HS-27A (cell line): ENCODE data around the gene GAD1.

ENCODE experiments used
- DNase-seq: peaks from one replicate; pipeline ENCODE4 v3.0.0-alpha.2; 2012; ENCODE audit warnings: low read depth, missing footprints

GAD1 gene

DNA sequence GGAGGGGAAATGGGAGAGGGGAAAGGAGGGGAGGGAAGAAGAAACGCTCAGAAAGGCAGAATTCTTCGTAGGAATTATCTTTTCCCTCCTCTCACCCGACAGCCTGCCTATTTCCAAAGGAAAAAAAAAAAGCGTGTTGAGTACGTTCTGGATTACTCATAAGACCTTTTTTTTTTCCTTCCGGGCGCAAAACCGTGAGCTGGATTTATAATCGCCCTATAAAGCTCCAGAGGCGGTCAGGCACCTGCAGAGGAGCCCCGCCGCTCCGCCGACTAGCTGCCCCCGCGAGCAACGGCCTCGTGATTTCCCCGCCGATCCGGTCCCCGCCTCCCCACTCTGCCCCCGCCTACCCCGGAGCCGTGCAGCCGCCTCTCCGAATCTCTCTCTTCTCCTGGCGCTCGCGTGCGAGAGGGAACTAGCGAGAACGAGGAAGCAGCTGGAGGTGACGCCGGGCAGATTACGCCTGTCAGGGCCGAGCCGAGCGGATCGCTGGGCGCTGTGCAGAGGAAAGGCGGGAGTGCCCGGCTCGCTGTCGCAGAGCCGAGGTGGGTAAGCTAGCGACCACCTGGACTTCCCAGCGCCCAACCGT lies at the start of gene GAD1:
TSS of gene GAD1 (plus strand) at position 384 of the 589 bp plus-strand sequence. CDS start 1,705 bp downstream, outside the sequence.
- no peak for DNase-seq

DNA sequence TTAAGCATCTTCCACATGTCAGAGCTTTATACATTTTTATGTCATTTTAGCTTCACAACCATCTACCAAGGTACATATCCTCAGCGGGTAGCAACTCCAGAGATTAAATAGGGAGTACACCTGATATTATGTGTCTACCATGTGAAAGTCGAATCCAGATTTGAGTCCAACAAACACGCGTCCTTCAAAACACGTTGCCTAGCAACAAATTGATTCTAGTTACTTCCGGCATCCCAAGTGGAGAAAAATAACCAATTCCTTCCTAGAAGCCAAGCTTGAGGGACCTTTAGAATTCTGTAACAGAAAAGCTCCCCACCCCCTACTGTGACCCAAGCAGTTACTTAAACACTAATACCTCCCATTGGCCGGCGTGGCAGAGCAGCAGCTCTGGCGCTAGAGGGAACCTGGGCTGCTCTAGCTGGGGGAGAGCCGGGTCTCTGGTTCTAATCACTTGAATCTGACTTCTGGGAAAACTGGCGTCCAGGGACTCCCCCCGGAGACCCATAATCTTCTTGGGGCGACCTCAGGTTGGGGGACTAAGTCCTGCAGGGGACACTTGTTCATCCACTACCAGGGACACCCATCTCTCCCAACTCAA lies 46.6 kb upstream of the GAD1 start, which contains the start of gene ERICH2:
TSS of gene ERICH2 (plus strand) at position 371 of the 598 bp plus-strand sequence. CDS start 304 bp downstream, outside the sequence.
- peak; percentile 2 for DNase-seq

DNA sequence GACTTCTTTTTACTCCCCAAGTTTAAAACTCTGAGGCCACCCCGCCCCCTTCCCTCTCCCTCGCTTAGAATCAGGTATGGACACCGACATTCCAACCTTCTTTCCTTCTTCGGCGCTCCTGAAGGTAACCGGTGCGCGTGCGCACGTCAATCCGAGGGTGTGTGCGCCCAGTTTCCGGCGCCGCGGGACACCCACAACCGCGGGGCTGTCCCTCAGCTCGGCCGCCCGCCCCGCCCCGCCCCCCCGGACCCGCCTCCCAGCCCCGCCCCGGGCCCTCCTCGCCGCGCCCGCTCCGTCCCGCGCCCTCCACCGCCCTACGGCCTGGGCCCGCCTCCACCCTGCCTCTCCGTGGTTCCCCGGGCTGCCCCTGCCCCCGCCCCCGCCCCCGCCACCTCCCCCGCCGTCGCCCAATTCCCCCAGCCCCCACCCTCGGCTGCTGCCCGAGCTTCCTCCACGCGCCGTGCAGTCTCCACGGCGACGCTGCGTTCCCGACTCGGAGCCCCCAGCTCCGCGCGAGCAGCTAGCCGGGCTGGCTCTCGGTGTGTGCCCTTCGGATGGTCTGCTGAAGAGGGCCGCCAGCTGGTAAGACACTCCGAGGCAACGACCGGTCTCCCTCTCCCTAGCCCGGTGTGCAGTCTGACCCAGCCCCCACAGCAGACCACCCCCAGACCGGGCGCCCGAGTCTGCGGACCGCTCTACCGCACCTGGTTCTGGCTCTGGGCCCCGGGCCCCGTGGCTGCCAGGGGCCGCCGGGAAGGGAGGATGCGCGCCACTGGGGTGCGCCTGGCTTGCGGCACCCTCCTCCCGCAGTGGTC lies 45.9 kb upstream of the GAD1 start:
- DNase-seq, result no peak

DNA sequence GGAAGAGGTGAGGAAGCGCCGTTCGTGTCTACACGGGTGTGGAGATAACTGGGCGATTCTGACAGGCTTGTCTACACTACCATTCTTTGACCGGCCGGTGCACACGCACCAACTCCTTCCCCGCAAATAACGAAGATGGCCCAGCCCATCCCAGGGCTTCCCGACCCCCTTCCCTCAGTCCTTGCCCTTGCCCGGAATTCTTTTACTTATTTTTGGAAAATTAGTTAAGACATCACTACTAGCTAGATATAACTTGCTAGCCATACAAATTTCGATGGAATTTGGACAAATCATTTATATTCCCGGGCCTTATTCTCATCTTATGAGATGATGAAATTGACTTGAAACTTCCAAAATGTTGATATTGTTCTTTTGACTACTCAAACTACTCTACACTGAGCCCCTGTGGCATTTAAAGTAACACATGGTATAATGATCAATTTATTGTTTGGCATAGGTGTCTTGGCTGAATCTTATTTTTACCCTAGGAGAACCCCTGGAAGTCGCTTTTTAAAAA lies 45.2 kb upstream of the GAD1 start:
- DNase-seq, result no peak

DNA sequence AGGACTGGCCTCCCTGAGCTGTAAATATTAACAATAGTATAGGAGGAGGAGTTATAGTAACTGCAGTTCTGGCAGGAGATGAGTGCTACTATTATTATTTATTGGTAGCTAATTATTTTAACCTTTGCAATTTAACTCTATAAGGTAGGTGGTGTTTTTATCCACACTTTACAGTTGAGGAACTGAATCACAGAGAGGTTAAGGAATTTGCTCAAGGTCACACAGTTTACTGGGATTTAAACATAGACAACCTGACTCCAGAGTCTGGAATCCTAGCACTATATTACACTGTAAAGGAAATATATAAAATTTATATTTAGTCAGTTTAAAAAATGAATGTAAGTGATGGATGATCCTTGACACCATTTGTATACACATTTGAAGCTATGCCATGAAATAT lies 44.4 kb upstream of the GAD1 start:
- DNase-seq, result no peak

DNA sequence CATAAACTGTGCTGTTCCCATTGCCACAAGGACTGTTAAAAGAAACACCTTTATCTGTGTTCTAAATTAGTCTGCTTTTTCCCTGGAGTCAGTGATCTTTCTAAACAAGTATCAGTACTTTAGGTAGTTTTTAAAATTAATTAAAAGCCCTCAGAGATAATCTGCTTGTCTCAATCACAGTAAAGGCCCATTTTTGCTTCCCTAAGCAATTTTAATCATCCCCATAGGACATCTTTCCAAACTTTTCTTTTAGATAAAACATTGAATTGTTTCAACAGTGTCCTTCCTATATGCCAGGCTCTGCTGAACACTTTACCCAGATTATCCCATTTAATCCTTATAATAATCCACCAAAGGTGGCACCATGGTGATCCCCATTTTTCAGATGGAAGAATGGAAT lies 42.6 kb upstream of the GAD1 start:
- no peak for DNase-seq

DNA sequence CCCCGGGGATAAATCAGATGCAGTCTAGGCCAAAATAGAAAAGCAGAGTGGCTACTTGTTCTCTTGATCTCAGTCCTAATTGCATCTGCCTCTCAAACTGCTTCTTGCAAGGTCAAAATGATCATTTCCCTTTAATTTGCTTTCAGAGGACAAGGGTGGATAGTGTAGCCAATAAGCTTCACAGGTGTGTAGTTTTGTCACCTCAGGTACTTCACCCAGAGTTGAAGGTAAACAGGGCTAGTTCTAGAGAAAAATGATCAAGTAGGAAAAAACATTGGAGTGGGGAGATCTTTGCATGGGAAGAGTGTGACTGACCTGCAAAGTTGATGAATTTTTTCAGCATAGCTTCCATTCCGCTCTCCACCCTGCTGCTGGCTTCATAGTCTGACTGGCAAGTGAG lies 37.8 kb upstream of the GAD1 start:
- no peak for DNase-seq

DNA sequence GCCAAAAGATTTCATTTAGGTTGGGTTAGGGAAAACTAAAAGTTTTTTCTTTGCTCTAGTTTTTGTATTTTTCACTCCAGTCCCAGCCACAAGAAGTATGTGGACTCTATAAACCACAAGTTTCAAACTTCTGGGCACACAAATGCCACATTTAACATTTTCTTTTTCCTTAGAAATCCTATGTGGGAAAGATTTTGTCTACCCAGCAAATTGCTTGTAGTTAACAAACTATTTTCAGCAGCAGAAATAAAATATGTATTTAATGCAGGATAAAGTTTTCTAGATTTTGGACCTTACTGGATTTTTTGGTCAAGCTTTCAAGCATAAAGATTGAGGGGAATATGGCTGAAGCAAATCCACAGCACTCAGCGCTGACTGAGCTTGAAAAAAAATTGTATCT lies 37.4 kb upstream of the GAD1 start:
- no peak for DNase-seq

DNA sequence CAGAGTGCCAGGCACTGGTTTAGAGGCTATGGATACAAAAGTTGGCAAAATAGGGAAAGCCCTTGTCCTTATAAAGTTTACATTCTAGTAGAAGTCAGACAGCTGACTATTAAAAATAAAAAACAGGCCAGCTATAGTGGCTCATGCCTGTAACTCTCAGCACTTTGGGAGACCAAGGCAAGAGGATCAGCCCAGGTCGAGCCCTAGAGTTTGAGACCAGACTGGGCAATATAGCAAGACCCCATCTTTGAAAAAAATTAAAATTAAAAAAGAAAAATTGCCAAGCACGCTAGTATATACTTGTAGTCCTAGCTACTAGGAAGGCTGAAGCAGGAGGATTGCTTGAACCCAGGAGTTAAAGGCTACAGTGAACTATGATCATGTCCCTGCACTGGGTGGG lies 34.0 kb upstream of the GAD1 start:
- no peak for DNase-seq

DNA sequence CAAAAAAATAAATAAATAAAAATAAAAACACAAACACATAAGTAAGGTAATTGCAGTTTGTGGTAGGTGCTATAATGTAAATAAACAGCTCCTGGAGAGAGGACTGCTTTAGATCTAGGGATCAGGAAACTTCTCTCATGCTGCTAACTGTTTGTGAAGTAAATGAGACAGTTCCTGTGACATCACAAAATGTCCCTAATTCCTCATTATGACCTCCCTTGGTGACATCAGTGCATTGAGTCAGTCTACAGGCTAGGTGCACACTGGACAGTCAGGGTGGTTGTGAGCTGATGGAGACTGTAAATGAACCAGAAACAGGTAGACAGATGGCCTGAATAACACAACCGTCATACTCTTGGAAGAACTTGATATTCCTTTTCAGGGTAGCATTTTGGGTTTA lies 33.1 kb upstream of the GAD1 start:
- no peak for DNase-seq

DNA sequence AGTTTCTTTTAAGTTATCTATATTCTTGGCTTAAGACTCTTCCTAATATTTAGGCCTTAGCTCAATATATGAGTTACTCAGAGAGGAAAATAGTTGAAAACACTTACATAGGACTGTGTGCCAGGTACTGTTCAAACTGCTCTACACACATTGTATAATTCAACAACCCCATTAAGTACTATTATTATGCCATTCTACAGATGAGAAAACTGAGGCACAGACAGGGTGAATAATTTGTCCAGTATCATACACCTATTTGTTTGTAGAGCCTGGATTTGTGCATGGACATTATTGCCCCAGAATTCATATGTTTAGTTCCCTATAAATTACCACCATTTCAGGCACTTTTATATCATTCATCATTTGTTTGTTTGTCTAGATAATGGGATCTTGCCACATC lies 17.7 kb upstream of the GAD1 start:
- no peak for DNase-seq

DNA sequence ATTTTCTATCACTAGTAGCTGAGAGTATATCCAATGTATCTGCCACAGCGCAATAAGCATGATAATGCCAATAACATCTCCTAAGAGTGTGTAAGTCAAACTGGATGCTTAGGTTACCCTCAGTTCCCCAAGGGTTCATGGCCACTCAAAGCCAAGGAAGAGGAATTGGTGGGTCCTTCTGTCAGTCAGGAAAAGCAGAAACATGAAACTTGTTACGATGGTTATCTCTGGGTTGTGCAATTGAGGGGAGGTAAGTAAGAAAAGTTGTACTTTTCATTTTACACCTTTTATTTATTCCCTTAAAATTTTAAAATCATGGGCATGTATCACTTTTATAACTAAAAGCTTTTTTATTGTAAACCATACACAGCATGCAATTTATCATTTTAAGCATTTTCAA lies 10.1 kb upstream of the GAD1 start:
- no peak for DNase-seq

DNA sequence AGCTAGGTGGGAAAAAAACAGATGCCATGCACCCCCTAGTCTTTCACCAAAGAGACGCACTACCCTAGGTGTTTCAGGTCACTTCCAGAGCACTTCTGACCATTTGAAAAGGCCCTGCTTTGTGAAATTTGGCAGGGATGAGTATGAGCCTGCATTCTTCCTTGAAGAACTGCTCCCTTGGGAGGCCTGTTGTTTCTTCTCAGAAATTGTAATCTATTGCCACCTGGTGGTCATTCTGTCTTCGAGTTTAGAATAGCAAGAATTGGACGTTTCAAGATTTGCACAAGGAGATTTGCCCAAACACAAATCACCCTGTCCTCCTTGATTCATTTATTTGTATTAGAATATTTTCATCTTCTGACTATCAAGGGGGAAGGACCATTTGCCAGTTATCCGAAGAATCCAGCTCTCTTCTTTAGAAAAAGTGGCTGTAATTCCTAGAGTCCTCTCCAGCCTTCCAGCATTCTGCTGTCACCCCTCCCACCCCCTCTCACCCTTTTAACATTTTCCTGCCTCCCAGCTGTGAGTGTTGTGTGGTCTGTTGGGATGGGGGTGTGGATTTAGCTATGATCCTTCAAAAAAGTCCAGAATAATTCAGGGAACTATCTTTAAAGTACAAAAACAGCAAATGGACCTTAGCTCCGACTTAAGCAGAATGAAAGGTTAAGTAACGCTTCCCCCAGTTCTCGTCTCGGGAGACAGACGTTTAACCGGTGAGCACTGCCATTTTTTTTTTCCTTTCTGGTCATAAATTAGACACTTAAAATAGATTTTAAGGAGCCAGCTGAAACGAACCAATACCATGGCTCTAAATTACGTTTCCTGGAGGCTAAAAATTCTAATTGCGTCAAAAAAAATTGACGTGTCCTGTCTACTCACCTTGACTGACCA lies 3.7 kb upstream of the GAD1 start:
- DNase-seq, result peak; percentile 41

DNA sequence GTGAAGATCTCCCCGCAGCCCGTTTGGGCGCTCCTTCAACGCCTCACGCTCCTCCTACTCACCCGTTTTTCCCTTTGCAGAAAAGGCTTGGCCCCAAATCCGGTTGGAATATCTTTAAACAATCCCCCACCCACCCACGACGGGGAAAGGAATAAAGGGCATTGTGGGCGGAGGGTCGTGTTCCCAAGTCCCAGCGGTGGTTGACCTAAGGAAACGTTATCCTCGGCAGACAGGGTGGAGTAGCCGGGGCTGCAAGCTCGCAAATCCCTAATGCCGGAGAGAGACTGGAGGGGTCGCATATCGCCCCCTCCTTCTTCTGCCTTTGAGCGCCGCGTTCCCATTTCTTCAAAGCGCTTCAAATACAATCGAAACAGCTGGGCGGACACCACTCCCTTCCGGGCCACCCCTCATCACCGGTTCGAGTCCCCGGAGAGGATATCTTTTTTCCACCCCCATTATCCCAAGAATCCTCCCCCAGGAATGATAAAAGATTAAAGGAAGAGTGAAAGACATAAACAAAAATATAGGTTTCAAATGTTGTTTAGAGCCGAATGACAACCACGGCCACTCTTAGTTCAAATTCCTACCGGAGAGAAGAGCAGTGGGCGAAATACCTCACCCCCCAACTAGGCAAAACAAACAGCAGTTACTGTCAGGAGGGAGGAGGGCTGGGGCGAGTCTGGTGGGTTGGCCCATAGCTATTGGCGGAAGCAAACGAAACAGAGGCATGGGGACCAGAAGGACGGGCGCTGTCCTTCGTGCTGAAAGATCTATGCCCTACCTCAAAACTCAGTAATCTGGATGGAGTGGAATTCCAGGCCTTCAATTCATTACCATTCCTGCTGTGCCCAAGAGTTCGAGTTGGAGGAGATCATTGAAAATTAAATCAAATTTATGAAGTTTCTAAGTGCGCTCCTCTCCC lies 2.8 kb upstream of the GAD1 start:
- DNase-seq, result no peak

DNA sequence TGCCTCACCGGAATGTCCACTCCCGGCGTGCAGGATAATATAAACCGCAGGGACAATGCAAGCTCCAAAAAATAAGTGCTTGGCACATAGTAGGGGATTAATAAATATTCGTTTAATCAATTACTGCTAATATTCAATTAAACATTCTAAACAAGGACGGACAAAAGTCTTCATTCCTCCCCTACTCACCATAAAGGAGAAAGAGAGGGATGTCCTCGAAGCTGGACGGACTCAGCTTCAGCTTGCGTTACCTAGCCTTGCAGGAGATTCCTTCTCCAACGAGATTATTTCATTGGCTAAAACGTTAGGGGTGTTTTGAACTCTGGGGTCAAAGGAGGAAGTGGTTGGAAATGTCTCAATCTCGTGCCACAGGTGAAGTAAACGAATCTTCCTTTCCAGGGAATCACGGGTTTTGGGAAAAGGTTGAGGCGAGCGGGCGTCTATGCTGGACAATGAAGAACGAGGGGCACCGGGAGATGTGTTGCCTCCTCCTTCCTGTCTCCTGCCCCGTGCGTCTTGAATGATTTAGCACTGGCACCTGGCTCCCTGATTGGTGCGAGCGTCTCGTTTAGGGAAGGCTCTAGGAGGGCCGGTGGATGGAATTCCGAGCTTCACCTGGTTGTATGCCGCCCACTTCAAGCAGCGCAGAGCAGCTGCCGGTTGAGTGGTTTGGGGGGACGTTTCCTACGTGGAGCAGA lies 2.0 kb upstream of the GAD1 start:
- DNase-seq, result no peak

DNA sequence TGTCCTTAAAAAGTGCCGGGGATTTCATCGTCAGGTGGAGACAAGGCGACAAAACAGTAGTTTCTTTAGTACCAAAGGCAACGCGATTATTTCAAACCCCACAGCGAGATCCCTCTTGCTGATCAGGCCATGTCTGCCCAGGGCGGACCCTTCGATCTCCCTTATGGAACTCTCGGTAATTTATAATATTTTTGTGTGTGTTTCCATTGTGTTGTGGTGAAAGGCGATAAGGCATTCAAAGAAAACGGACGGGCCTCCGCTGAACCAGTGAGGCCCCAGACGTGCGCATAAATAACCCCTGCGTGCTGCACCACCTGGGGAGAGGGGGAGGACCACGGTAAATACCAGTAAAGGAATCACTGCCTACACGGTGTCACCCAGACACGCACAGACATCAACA lies 1.4 kb upstream of the GAD1 start:
- no peak for DNase-seq

DNA sequence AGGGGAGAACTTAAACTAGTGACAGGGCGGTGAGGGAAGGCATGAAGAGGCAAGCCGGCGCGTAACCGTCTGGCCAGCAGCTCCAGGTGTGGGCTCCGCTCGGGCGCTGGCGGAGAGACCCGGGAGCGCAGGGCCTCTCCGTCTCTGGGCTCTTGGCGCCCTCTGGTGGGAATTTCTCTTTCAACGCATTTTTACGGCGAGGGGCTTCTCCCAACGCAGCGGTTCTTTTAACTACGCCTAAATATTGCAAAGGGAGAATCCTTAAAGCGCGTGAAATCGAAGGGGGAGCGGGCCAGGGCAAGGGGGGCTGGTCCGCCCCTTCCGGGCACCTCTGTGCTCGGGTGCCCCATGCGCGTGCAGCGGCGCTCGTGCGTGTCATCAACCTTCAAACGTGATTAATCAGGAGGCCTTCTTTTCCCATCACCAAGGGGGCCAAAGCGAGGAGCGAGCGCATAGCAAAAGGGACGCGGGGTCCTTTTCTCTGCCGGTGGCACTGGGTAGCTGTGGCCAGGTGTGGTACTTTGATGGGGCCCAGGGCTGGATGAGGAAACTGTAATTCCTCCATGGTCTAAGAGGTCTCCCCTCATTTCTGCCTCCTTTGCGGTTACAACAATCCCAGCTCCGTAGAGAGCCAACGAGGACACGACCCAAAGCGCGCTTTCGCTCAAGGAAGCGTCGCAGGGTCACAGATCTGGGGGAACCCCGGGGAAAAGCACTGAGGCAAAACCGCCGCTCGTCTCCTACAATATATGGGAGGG lies 762 bp upstream of the GAD1 start:
- no peak for DNase-seq

DNA sequence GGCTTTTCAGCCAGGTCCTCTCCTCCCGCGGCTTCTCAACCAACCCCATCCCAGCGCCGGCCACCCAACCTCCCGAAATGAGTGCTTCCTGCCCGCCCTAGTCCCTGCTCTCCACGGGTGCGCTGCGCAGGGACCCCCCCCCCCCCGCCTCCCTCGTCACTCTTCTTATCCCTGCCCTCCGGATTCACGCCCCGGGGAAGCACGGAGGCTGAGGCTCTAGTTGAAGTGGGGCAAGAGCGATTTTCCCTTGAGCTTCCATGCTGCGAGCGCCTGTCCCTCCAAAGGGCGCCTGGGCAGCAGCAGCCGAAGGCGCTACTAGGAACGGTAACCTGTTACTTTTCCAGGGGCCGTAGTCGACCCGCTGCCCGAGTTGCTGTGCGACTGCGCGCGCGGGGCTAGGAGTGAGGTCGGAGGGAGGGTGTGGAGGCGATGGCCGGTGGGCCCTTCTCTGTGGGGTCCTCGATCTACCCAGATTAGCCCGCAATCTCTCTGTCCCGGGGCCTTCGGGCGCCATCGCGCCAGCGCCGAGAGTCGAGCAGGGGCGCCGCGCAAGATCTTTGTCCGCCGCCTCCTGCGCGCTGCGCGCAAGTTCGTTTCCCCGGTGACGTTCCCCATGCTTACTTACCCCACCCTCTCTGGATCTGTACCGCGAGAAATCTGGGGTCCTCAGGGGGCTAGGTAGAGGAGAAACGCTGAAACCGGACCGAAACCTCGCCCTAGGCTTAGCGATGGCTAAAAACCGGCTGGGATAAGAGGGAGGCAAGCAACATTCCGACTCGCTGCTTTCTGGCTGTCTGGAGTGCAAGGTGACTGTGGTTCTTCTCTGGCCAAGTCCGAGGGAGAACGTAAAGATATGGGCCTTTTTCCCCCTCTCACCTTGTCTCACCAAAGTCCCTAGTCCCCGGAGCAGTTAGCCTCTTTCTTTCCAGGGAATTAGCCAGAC lies 677 bp downstream of the GAD1 start:
- no peak for DNase-seq
